Measurements from ENCODE around the gene CHCHD6.

CHCHD6 gene

GRCh38 chr3:126704494-126705214 is 614 bp downstream of the CHCHD6 start:
- DNase-seq (ENCODE audit: low spot score) = peak; percentile 19

GRCh38 chr3:126706631-126707030 is 2.6 kb downstream of the CHCHD6 start:
- no peak for DNase-seq (ENCODE audit: low spot score)

- DNase-seq (ENCODE audit: low spot score) = peak; percentile 63
Measured at GRCh38 chr3:126711121-126711760, 7.2 kb downstream of the CHCHD6 start.

GRCh38 chr3:126713199-126713598 is 9.2 kb downstream of the CHCHD6 start:
- no peak for DNase-seq (ENCODE audit: low spot score)

GRCh38 chr3:126714276-126714900 is 10.3 kb downstream of the CHCHD6 start:
- DNase-seq (ENCODE audit: low spot score) = no peak

GRCh38 chr3:126714921-126715320 is 10.9 kb downstream of the CHCHD6 start:
- DNase-seq (ENCODE audit: low spot score) = no peak

GRCh38 chr3:126715432-126715831 is 11.4 kb downstream of the CHCHD6 start:
- DNase-seq (ENCODE audit: low spot score) = no peak

- DNase-seq (ENCODE audit: low spot score) = no peak
Measured at GRCh38 chr3:126716057-126716456, 12.0 kb downstream of the CHCHD6 start.

GRCh38 chr3:126718561-126719445 is 14.8 kb downstream of the CHCHD6 start:
- no peak for DNase-seq (ENCODE audit: low spot score)

- no peak for DNase-seq (ENCODE audit: low spot score)
Measured at GRCh38 chr3:126720596-126720995, 16.6 kb downstream of the CHCHD6 start.

GRCh38 chr3:126721246-126721645 is 17.2 kb downstream of the CHCHD6 start:
- no peak for DNase-seq (ENCODE audit: low spot score)

GRCh38 chr3:126723237-126723636 is 19.2 kb downstream of the CHCHD6 start:
- DNase-seq (ENCODE audit: low spot score) = no peak

- no peak for DNase-seq (ENCODE audit: low spot score)
Measured at GRCh38 chr3:126723801-126724200, 19.8 kb downstream of the CHCHD6 start.

- no peak for DNase-seq (ENCODE audit: low spot score)
Measured at GRCh38 chr3:126728680-126729079, 24.6 kb downstream of the CHCHD6 start.

GRCh38 chr3:126730376-126730775 is 26.3 kb downstream of the CHCHD6 start:
- no peak for DNase-seq (ENCODE audit: low spot score)

GRCh38 chr3:126731044-126731443 is 27.0 kb downstream of the CHCHD6 start:
- no peak for DNase-seq (ENCODE audit: low spot score)

GRCh38 chr3:126732281-126733060 is 28.4 kb downstream of the CHCHD6 start:
- DNase-seq (ENCODE audit: low spot score) = no peak

GRCh38 chr3:126733061-126733430 is 29.0 kb downstream of the CHCHD6 start:
- DNase-seq (ENCODE audit: low spot score) = no peak

GRCh38 chr3:126734106-126734723 is 30.2 kb downstream of the CHCHD6 start:
- no peak for DNase-seq (ENCODE audit: low spot score)

- no peak for DNase-seq (ENCODE audit: low spot score)
Measured at GRCh38 chr3:126737527-126737926, 33.5 kb downstream of the CHCHD6 start.

- no peak for DNase-seq (ENCODE audit: low spot score)
Measured at GRCh38 chr3:126742057-126742456, 38.0 kb downstream of the CHCHD6 start.

Data from AG20443 (cell line).